ENCODE results near the gene ZNF543.
A peak's percentile ranks its signal among the peaks of the same experiment; 100 is the strongest.
"Not testable (repeated sequence)": the region's sequence is repeated elsewhere in the genome, so short reads cannot be mapped to it uniquely, and the experiment has no call there.

Gene ZNF543

DNA sequence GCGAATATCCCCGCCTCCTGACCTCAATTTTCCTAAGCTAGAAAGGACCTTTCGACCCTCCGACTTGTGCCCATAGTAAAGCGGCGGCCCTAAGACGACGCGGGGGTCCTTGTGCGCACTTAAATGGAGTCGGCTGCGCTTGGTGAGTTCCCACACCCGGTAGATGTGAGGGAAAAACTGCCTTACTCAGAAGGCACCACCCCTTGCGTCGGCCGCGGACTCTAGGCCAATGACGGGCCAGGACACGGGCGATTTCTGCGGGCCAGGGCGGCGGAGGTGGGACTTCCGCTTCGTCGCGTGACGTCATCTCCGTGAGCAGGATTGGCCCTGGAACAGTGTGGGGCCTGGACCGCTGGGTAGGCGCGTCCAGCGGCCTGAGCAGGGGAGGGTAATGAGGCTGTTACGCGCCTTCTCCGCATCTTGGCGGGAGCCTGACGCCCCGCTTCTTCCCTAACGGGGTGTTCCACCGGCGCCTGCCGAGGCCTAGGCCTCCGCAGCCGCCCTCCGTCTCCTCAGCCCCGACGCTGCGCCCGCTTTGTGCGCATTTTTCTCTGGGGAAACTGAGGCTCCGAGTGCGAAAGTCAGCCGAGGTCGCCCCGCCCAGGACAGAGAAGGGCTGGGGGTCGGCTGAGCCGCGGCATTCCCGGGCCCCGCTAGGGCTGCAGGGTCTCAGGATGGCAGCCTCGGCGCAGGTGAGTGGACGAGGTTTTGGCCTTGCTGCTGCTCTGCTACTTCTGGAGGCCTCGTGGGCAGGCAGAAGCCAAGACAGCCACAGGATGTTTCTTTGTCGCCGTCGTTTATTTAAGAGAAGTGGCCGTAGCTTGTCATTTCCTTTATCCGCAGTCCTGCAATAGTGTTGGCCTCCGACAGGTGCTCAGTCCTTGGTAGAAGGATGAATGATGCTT, at the start of gene ZNF543:
TSS of gene ZNF543 (plus strand) at position 293 of the 905 bp plus-strand sequence. CDS start at position 675, 382 bp downstream.
- DNase-seq = peak; percentile 97

DNA sequence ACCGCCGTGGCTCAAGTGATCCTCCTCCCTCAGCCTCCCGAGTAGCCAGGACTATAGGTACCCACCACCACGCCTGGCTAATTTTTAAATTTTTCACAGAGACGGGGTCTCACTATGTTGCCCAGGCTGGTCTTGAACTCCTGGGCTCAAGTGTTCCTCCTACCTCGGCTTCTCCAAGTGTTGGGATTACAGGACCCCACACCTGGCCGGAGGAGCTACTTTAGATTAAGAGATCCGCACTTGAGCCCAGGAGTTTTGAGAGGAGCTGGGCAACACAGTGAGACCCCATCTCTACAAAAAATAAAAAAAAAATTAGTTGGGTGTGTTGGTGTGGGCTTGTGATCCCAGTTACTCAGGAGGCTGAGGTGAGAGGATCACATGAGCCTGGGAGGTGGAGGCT, 49.0 kb upstream of the ZNF543 start:
- DNase-seq = no peak

DNA sequence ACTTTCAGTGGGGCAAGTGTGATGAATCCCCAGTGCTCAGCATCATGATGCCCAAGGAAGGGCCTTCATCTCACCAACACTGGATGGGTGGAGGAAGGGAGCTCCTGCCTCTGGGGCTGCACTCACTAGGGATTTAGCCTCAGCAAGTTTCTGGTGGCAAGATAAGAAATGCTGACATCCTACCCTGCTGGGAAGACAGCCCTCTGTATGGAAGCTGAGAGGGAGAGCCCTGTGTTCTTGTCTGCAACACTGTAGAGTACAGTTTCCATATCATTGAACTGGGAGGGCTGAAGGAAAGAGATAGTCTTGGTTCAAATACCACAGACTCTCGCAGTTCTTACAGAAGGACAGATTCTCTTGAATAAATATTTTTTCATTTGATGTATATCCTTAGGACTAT, 47.3 kb upstream of the ZNF543 start:
- no peak for DNase-seq

GRCh38 chr19:57276430-57276829, 43.8 kb upstream of the ZNF543 start:
- no peak for DNase-seq

DNA sequence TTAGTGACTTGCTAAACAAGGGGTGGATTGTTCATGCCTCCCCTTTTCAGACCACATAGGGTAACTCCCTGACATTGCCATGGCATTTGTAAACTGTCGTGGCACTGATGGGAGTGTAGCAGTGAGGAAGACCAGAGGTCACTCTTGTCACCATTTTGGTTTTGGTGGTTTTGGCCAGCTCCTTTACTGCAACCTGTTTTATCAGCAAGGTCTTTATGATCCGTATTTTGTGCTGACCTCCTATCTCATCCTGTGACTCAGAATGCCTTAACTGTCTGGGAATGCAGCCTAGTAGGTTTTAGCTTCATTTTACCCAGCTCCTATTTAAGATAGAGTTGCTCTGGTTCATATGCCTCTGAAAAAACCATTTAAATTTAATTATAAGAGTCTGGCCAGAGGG, 41.8 kb upstream of the ZNF543 start:
- DNase-seq = not testable (repeated sequence)

- DNase-seq = peak; percentile 97
Measured at GRCh38 chr19:57279418-57280164, 40.7 kb upstream of the ZNF543 start.

- DNase-seq = peak; percentile 98
Measured at GRCh38 chr19:57280165-57280961, 39.9 kb upstream of the ZNF543 start, which contains the start of gene ZNF460. ZNF460 (plus strand) TSS chr19:57280485; CDS start chr19:57280807, 322 bp downstream.

GRCh38 chr19:57280962-57281400, 39.3 kb upstream of the ZNF543 start:
- peak; percentile 35 for DNase-seq

DNA sequence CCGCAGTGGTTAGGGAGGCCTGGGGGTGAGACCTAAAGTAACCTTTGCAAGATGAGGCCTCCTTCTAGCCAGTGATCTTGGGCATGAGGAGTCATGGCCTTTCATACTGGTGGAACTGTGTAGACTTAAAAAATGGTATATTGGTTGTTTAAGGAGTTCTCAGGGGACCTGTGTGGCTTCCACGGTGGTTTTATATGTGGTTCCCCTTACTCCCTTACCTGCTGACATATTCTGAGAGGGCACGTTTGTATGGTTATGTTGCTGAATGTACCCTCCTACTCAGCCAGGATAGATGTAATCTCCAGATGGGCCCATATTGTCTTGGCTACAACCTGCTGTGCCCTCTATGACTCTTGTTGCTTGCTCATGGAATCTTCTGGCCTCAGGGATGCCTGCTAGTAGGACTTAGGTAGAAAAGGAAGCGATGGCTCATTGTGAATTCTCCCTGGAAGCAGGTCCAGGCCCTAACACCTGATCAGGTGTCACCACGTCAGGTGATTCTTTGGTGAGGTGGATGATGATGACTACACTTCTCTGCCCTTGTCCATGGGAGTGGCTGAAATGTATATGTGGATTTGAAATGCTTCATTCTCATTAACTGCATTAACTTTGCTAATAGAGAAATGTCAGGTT, 38.1 kb upstream of the ZNF543 start:
- DNase-seq = no peak

DNA sequence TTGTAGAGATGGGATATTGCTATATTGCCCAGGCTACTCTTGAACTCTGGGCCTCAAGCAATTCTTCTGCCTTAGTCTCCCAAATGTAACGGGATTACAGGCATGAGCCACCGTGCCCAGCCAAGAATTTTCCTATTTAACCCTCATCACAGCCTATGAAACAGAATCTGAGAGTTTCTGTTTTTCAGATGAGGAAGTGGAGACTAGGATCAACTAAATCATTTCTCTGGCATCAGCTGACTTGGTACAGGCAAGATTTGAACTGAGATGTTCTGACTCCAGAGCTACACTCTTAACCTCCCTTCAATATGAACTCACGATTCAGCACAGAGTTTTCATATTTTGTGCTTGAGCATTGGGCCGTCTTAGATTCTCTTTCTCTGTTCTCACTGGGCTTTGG, 31.9 kb upstream of the ZNF543 start:
- peak; percentile 50 for DNase-seq

DNA sequence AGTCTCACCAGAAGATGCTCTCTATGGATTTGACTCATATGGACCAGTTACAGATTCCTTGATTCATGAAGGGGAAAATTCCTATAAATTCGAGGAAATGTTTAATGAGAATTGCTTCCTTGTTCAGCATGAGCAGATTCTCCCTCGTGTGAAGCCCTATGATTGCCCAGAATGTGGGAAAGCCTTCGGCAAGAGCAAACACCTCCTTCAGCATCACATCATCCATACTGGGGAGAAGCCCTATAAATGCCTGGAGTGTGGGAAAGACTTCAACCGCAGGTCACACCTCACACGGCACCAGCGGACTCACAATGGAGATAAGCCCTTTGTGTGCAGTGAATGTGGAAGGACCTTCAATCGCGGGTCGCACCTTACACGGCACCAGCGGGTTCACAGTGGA, 29.3 kb upstream of the ZNF543 start:
- no peak for DNase-seq

- DNase-seq = no peak
Measured at GRCh38 chr19:57292547-57292946, 27.7 kb upstream of the ZNF543 start.

- no peak for DNase-seq
Measured at GRCh38 chr19:57293719-57294118, 26.6 kb upstream of the ZNF543 start.

GRCh38 chr19:57302020-57302465, 18.2 kb upstream of the ZNF543 start:
- DNase-seq = peak; percentile 73

- no peak for DNase-seq
Measured at GRCh38 chr19:57302727-57303401, 17.4 kb upstream of the ZNF543 start.

GRCh38 chr19:57305056-57305455, 15.2 kb upstream of the ZNF543 start:
- no peak for DNase-seq

- DNase-seq = no peak
Measured at GRCh38 chr19:57308514-57308913, 11.8 kb upstream of the ZNF543 start.

DNA sequence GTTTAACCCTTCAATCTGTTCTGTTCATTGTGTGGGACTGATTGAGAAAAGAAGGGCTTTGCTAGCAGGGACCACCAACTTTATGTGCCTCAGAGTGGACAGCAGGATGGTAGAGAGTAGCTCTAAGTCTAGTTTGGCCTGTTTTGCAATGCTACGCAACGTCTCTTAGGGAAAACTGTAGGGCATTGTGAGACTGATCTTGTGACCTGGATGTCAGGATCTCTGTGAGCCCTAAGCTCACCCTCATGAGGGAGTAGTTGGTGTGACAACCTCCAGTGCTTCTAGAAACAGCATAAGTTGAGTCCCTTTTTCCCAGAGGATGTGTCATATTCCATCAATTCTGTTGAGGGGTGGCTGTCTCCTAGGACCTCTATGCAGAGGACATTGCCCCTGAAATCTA, 9.5 kb upstream of the ZNF543 start:
- no peak for DNase-seq

DNA sequence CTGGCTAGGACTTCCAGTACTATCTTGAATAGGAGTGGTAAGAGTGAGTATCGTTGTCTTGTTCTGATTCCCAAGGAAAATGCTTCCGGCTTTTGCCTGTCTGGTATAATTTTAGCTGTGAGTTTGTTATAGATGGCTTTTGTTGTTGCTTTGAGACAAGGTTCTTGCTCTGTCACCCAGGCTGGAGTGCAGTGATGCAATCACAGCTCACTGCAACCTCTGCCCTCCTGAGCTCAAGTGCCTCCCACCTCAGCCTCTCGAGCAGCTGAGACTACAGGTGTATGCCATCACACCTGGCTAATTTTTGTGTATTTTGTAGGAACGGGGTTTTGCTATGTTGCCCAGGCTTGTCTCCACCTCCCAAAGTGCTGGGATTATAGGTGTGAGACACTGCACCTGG, 6.1 kb upstream of the ZNF543 start:
- no peak for DNase-seq

DNA sequence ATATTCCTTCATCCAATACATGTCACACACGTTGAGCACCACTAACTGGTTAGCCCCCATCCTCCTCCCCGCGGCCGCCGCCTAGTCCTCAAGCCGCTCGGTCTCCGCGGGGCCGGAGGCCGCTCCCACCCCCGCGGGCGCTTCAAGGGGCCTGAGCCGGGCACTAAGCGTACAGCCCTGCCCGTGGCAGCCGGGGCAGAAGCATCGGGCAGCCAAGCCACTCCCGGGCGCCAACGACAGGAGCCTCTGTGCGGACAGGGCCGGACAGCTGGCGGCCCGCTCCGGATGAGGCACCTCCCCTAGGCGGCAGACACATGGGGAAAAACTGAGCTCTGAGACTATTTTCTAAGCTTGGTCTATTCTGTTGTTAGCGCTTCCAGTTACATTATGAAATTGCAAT, 2.8 kb upstream of the ZNF543 start:
- DNase-seq = no peak

DNA sequence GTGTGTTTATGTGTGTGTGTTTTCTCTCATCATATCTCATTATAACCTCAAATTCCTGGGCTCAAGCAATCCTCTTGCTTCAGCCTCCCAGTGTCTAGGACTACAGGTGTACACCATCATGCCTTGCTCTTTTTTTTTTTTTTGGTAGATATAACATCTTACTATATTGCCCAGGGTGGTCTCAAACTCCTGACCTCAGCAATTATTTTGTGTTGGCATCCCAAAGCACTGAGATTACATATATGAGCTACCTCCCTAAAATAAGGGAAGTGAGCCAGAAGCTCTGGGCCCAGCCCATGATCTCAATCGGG, 448 bp upstream of the ZNF543 start:
- no peak for DNase-seq

DNA sequence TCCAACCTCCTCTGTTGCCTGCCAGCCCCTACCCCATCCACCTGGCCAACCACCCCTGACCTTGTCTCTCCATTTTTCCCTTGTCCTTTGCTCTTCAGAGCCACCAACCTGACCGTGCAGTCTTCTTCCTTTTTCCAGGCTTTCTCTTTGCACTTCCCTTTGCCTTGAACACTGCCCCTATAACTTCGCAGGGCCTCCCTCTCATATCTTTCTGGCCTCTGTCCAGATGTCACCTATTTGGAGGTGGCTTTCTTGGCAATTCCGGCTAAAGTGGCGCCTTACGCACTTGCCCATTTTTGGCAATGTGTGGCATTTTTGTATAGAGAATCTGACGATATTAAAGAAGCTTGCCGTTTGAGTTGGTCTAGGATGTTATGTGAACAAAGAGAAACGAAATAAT, 844 bp downstream of the ZNF543 start:
- no peak for DNase-seq

Data from MV-4-11 (cell line).